Trophoblast cell (in vitro differentiated cells and primary cell): Measurements from ENCODE around the gene EVI5L.
"Not testable (repeated sequence)": the region's sequence is repeated elsewhere in the genome, so short reads cannot be mapped to it uniquely, and the experiment has no call there.

Source experiments
- DNase-seq, 2 donors: peaks; one replicate each; pipeline ENCODE4 v3.0.0-alpha.2; 2016
- H2AFZ ChIP-seq: 2 replicates; pipeline ENCODE4 v1.6.1; 2013; ENCODE audit warnings: low read length, moderate library complexity, mild to moderate bottlenecking; ENCODE audit not compliant: insufficient read depth, poor library complexity
- H2AK5ac ChIP-seq: 2 replicates; pipeline ENCODE4 v1.6.1; 2013; ENCODE audit warnings: mild to moderate bottlenecking, low read length
- H2BK120ac ChIP-seq: 2 replicates; pipeline ENCODE4 v1.6.1; 2013; ENCODE audit warnings: low read length, mild to moderate bottlenecking, moderate library complexity; ENCODE audit not compliant: insufficient read depth, poor library complexity
- H2BK12ac ChIP-seq: 2 replicates; pipeline ENCODE4 v1.6.1; 2013; ENCODE audit warnings: mild to moderate bottlenecking, low read length, moderate library complexity
- H2BK5ac ChIP-seq: 2 replicates; pipeline ENCODE4 v1.6.1; 2013; ENCODE audit warnings: low read length, low read depth, moderate library complexity, mild to moderate bottlenecking; ENCODE audit not compliant: poor library complexity
- H3K14ac ChIP-seq: 2 replicates; pipeline ENCODE4 v1.6.1; 2013; ENCODE audit warnings: mild to moderate bottlenecking, low read length
- H3K18ac ChIP-seq: 2 replicates; pipeline ENCODE4 v1.6.1; 2013; ENCODE audit warnings: mild to moderate bottlenecking, low read length
- H3K23ac ChIP-seq: 2 replicates; pipeline ENCODE4 v1.6.1; 2013; ENCODE audit warnings: low read length
- H3K27ac ChIP-seq: 2 replicates; pipeline ENCODE4 v1.5.1; 2013; ENCODE audit warnings: low read depth, mild to moderate bottlenecking, inconsistent platforms, low read length, moderate library complexity
- H3K27me3 ChIP-seq: 2 replicates; pipeline ENCODE4 v1.6.1; 2013; ENCODE audit warnings: inconsistent platforms, mild to moderate bottlenecking, low read length, moderate library complexity; ENCODE audit not compliant: insufficient read depth
- H3K36me3 ChIP-seq, 2 experiments: 1 replicate in 1 of 2; 2 replicates in 1 of 2; pipeline ENCODE4 v1.6.1; 2013; ENCODE audit warnings: low read length in 2 of 2, mild to moderate bottlenecking in 2 of 2, moderate library complexity in 1 of 2; ENCODE audit not compliant: insufficient read depth in 2 of 2, control insufficient read depth in 1 of 2
- H3K4ac ChIP-seq: 2 replicates; pipeline ENCODE4 v1.6.1; 2013; ENCODE audit warnings: low read depth, mild to moderate bottlenecking, low read length, moderate library complexity
- H3K4me1 ChIP-seq, 2 experiments: 1 replicate in 1 of 2; 2 replicates in 1 of 2; pipeline ENCODE4 v1.6.1; 2013; ENCODE audit warnings: low read length in 2 of 2, mild to moderate bottlenecking in 2 of 2, moderate library complexity in 1 of 2; ENCODE audit not compliant: insufficient read depth in 2 of 2, control insufficient read depth in 1 of 2
- H3K4me2 ChIP-seq: 2 replicates; pipeline ENCODE4 v1.6.1; 2013; ENCODE audit warnings: inconsistent platforms, mild to moderate bottlenecking, low read length, moderate library complexity
- H3K4me3 ChIP-seq: 2 replicates; pipeline ENCODE4 v1.5.1; 2013; ENCODE audit warnings: mild to moderate bottlenecking, low read depth, low read length, inconsistent platforms
- H3K79me1 ChIP-seq: one replicate; pipeline ENCODE4 v1.6.1; 2013; ENCODE audit warnings: low read length
- H3K79me2 ChIP-seq: 2 replicates; pipeline ENCODE4 v1.6.1; 2013; ENCODE audit warnings: low read length, mild to moderate bottlenecking; ENCODE audit not compliant: control insufficient read depth, insufficient read depth, poor library complexity
- H3K9ac ChIP-seq: 2 replicates; pipeline ENCODE4 v1.6.1; 2013; ENCODE audit warnings: mild to moderate bottlenecking, low read length
- H3K9me3 ChIP-seq: 2 replicates; pipeline ENCODE4 v1.6.1; 2013; ENCODE audit warnings: low read depth, mild to moderate bottlenecking, control low read depth, inconsistent platforms, low read length; ENCODE audit not compliant: insufficient read depth
- H4K12ac ChIP-seq: 2 replicates; pipeline ENCODE4 v1.6.1; 2013; ENCODE audit warnings: low read depth, mild to moderate bottlenecking, low read length, moderate library complexity
- H4K8ac ChIP-seq: 2 replicates; pipeline ENCODE4 v1.6.1; 2013; ENCODE audit warnings: low read depth, mild to moderate bottlenecking, low read length, moderate library complexity
- H4K91ac ChIP-seq: one replicate; pipeline ENCODE4 v1.6.1; 2013; ENCODE audit warnings: low read depth, mild to moderate bottlenecking, low read length, moderate library complexity
- WGBS: extraction: QIAGEN DNeasy Blood & Tissue Kit; methylation state at CpG from one replicate; pipeline ENCODE4 v1.1.7; 2013; ENCODE audit warnings: missing lambda C conversion rate; ENCODE audit not compliant: insufficient read length, insufficient coverage; ENCODE audit errors: extremely low coverage; 5-methylcytosine and 5-hydroxymethylcytosine counted together

The EVI5L gene

DNA sequence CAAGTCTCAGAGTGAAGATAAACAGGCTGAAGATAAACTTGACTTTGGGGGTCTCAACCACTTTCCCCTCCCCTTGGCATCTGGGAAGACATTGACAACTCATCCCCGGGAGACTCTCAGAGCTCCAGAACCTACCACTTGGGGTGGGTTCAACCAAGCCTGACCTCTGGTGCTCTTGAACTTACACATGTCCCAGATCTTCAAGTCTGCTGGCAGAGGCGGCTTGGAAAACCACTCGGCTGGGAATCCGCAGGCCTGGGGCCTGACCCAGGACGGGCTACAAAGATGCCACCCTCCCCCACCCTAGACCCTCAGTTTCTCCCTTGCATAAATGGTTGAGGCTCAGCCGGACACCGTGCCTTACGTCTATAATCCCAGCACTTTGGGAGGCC is 58.8 kb downstream of the EVI5L start:
- no peaks in the 10 kb centered on the region for H3K36me3 ChIP-seq
- H3K14ac ChIP-seq, result no peak overlapping the region
- H3K9ac ChIP-seq, result no peak overlapping the region
- H3K18ac ChIP-seq, result no peak overlapping the region
- no peak overlapping the region for H3K4ac ChIP-seq
- no peak overlapping the region for H3K4me3 ChIP-seq
- H3K4me1 ChIP-seq, result peaks cover 0 to 8% of the 10 kb centered on the region in 2 experiments
- no peak overlapping the region for H3K27ac ChIP-seq
- DNase-seq, result no peak
- peak overlapping the region; percentile 78 for H3K4me2 ChIP-seq
- no peak overlapping the region for H2AFZ ChIP-seq
- no peaks in the 10 kb centered on the region for H3K79me2 ChIP-seq
- H2BK120ac ChIP-seq, result no peak overlapping the region
- peak overlapping the region; percentile 15 for H4K91ac ChIP-seq
- H3K27me3 ChIP-seq, result no peaks in the 10 kb centered on the region
- no peaks in the 10 kb centered on the region for H3K79me1 ChIP-seq
- no peak overlapping the region for H4K8ac ChIP-seq
- H2BK12ac ChIP-seq, result peak overlapping the region; percentile 7
- WGBS, result no CpG with 5 or more reads among the region's 8 CpGs
- H2BK5ac ChIP-seq, result no peak overlapping the region
- peak overlapping the region; percentile 29 for H2AK5ac ChIP-seq
- H4K12ac ChIP-seq, result no peak overlapping the region
- no peak overlapping the region for H3K23ac ChIP-seq
- H3K9me3 ChIP-seq, result no peaks in the 10 kb centered on the region

DNA sequence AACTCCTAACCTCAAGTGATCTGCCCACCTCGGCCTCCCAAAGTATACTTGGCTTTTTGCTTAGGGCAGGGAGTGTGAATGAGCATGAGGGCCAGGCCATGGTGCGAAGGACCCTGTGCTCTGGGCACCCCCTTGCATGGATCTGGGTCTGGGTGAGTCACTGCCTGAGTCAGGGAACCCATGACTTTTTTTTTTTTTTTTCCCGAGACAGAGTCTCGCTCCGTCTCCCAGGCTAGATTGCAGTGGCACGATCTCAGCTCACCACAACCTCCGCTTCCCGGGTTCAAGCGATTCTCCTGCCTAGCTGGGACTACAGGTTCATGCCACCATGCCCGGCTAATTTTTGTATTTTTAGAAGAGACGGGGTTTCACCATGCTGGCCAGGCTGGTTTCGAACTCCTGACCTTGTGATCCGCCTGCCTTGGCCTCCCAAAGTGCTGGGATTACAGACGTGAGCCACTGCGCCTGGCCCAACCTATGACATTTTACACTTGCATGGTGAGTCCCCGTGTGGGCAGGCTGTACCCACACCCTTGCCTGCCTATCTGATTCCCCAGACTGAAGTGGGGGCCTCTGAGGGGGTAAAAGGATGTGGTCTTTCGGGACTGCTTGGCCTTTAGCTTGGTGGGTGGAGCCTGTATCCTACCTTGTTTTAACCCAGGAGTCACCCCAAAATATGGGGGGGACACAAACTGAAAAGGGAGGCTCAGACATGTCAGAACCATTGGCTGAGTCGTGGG is 63.5 kb downstream of the EVI5L start:
- not testable (repeated sequence) for H2AFZ ChIP-seq, H2BK120ac ChIP-seq, H2BK12ac ChIP-seq, H3K23ac ChIP-seq, DNase-seq, H3K36me3 ChIP-seq, H3K14ac ChIP-seq, H3K4ac ChIP-seq, H3K18ac ChIP-seq, H3K79me2 ChIP-seq, H3K27me3 ChIP-seq, H3K27ac ChIP-seq, H3K79me1 ChIP-seq, H3K9me3 ChIP-seq, H4K91ac ChIP-seq, H4K12ac ChIP-seq, H2BK5ac ChIP-seq, H2AK5ac ChIP-seq, H3K4me3 ChIP-seq, H3K4me2 ChIP-seq, H4K8ac ChIP-seq
- Histone ChIP-seq H3K9ac (peak overlapping the region; percentile 41), H3K4me1 (peaks cover 11 to 14% of the 10 kb centered on the region in 2 experiments)
- no CpG with 5 or more reads among the region's 18 CpGs for WGBS

DNA sequence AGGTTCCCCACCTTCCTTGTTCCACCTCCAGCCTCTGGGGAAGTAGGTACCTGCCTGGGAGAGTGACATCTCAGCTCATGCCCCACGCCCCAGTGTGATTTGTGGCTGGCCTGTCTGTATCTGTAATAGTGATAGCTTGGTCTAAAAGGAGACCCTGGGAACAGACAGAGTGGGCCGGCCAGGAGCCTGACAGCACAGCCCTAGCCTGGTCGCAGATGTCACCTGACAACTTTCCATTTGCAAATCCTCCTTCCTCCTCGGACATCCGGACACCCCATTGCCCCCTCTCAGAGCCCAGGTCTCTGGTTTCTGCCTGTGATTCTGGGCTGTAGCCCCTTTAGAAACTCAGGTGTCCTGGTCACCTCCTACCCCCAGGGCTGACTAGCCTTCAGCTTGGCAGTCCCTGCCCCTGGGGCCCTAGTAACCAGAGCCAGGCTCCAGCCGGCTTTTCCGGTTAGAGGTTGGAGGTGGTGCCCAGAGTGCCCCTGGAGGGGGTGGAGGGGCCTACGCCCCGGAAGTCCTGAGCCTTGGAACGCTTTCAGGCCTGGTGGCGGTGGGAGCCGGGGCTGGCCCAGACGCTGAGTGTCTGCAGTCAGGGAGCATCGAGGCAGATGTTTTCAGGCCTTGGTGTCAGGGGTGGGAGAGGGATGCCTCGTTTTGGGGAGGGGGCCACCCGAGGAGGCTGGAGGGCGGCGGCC is 64.7 kb downstream of the EVI5L start:
- no peak overlapping the region for H4K8ac ChIP-seq

DNA sequence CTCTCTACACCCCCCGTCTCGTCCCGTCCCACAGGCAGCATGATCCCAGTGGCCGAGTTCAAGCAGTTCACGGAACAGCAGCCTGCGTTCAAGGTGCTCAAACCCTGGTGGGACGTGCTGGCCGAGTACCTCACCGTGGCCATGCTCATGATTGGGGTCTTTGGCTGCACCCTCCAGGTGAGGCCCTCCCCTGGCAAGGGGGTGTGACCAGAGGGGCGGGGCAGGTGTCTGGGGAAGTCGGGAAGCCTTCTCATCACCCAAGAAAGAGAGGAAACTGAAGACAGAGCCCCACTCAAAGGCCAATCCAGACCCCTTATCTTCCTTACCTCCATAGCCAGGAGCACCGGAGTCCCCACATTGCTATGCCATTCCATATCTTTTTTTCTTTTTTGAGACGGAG is 65.5 kb downstream of the EVI5L start:
- Histone ChIP-seq H3K4me2 (no peak overlapping the region), H4K91ac (peak overlapping the region; percentile 34), H3K14ac (peak overlapping the region; percentile 5), H3K79me1 (no peaks in the 10 kb centered on the region), H3K4me1 (peaks cover 10 to 11% of the 10 kb centered on the region in 2 experiments), H2BK5ac (no peak overlapping the region), H3K18ac (no peak overlapping the region), H2BK12ac (no peak overlapping the region), H2BK120ac (no peak overlapping the region), H3K27me3 (no peaks in the 10 kb centered on the region), H3K27ac (no peak overlapping the region), H3K79me2 (no peaks in the 10 kb centered on the region), H3K36me3 (no peaks in the 10 kb centered on the region), H2AK5ac (no peak overlapping the region), H3K4ac (no peak overlapping the region), H4K12ac (no peak overlapping the region), H2AFZ (no peak overlapping the region), H3K4me3 (no peak overlapping the region), H4K8ac (no peak overlapping the region), H3K9me3 (no peaks in the 10 kb centered on the region), H3K9ac (no peak overlapping the region), H3K23ac (no peak overlapping the region)
- DNase-seq, result no peak
- WGBS, result no CpG with 5 or more reads among the region's 13 CpGs

More for the DNA sequence above, 64.7 kb downstream of the EVI5L start:
- Histone ChIP-seq H3K27ac (no peak overlapping the region), H3K4me2 (no peak overlapping the region), H2BK12ac (no peak overlapping the region), H4K12ac (no peak overlapping the region), H3K18ac (no peak overlapping the region), H3K4me1 (peaks cover 10 to 11% of the 10 kb centered on the region in 2 experiments), H3K9me3 (no peaks in the 10 kb centered on the region), H3K79me1 (no peaks in the 10 kb centered on the region), H3K23ac (no peak overlapping the region), H3K14ac (no peak overlapping the region), H2AFZ (no peak overlapping the region), H3K36me3 (no peaks in the 10 kb centered on the region), H2BK120ac (no peak overlapping the region), H3K79me2 (no peaks in the 10 kb centered on the region), H2AK5ac (no peak overlapping the region), H3K4ac (no peak overlapping the region), H3K27me3 (no peaks in the 10 kb centered on the region), H2BK5ac (no peak overlapping the region), H3K4me3 (no peak overlapping the region), H3K9ac (no peak overlapping the region), H4K91ac (no peak overlapping the region)
- no CpG with 5 or more reads among the region's 18 CpGs for WGBS
- peak in 1 of 2 donors; percentile 38 for DNase-seq
